ENCODE data around the gene PRKG1.

PRKG1 gene

GRCh38 chr10:52284416-52285013 lies 1210.2 kb downstream of the PRKG1 start:
- DNase-seq = no peak

GRCh38 chr10:52287866-52288265 lies 1213.6 kb downstream of the PRKG1 start:
- DNase-seq = no peak

GRCh38 chr10:52297747-52298146 lies 1223.5 kb downstream of the PRKG1 start:
- no peak for DNase-seq

- DNase-seq = no peak
These were observed 1226.5 kb downstream of the PRKG1 start for GRCh38 chr10:52300599-52301277.

- no peak for DNase-seq
These were observed 1234.2 kb downstream of the PRKG1 start for GRCh38 chr10:52308251-52309031.

- no peak for DNase-seq
These were observed 1238.6 kb downstream of the PRKG1 start for GRCh38 chr10:52312942-52313255.

- no peak for DNase-seq
These were observed 1239.1 kb downstream of the PRKG1 start for GRCh38 chr10:52313256-52313932.

GRCh38 chr10:52313933-52314821 lies 1239.9 kb downstream of the PRKG1 start, which contains the start of gene DKK1:
Gene DKK1, plus strand, starts transcription at chr10:52314281. Its CDS starts 154 bp downstream, at chr10:52314435.
- no peak for DNase-seq

- no peak for DNase-seq
These were observed 1240.7 kb downstream of the PRKG1 start for GRCh38 chr10:52314822-52315552.

GRCh38 chr10:52316001-52316400 lies 1241.7 kb downstream of the PRKG1 start:
- no peak for DNase-seq

- no peak for DNase-seq
These were observed 1242.2 kb downstream of the PRKG1 start for GRCh38 chr10:52316500-52316899.

- DNase-seq = no peak
These were observed 1243.9 kb downstream of the PRKG1 start for GRCh38 chr10:52318136-52318701.

GRCh38 chr10:52318822-52319464 lies 1244.7 kb downstream of the PRKG1 start:
- DNase-seq = no peak

- DNase-seq = no peak
These were observed 1245.6 kb downstream of the PRKG1 start for GRCh38 chr10:52319926-52320325.

GRCh38 chr10:52322323-52322722 lies 1248.0 kb downstream of the PRKG1 start:
- DNase-seq = no peak

GRCh38 chr10:52322936-52323335 lies 1248.6 kb downstream of the PRKG1 start:
- no peak for DNase-seq

GRCh38 chr10:52326382-52326781 lies 1252.1 kb downstream of the PRKG1 start:
- no peak for DNase-seq

- DNase-seq = no peak
These were observed 1257.5 kb downstream of the PRKG1 start for GRCh38 chr10:52331638-52332364.

- DNase-seq = no peak
These were observed 1258.5 kb downstream of the PRKG1 start for GRCh38 chr10:52332815-52333214.

GRCh38 chr10:52334595-52334994 lies 1260.3 kb downstream of the PRKG1 start:
- DNase-seq = no peak

All from effector CD4-positive, alpha-beta T cell (primary cell).